ENCODE measurements around the gene CYTH1.
A peak's percentile ranks its signal among the peaks of the same experiment; 100 is the strongest.

The CYTH1 gene, protein sequence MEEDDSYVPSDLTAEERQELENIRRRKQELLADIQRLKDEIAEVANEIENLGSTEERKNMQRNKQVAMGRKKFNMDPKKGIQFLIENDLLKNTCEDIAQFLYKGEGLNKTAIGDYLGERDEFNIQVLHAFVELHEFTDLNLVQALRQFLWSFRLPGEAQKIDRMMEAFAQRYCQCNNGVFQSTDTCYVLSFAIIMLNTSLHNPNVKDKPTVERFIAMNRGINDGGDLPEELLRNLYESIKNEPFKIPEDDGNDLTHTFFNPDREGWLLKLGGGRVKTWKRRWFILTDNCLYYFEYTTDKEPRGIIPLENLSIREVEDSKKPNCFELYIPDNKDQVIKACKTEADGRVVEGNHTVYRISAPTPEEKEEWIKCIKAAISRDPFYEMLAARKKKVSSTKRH

DNA sequence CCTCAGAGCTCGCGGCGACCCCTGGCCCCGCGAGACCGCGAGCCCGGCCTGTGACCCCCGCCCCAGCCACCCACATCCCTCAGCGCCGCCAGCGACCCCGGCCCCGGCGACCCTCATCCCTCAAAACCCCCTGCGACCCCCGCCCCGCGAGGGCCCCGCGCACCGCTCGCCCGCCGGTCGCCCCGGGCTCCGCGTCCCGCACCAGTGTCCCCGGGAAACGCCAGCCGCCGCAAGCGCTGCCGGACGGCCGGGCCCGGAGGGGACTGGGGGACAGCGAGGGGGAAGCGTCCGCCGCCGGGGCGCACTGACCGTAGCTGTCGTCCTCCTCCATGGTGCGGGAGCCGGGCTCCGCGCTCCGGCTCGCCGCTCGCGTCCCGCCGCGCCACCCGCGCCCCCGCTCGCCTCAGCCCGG, at the start of gene CYTH1:
TSS of gene CYTH1 (minus strand) at position 381 of the 412 bp plus-strand sequence. CDS start at position 331, 50 bp downstream.
- in situ Hi-C loops (cut with HindIII; ENCODE audit: low pct_unique_long_range_greater_than_20kb, low sequenced_read_pairs) = no loop called here
- no peak for TF ChIP-seq JUND (IDR thresholded peaks at IDR 0.05; ENCODE audit: low read depth)
- no peak for DNase-seq (ENCODE audit: low read depth in 1 of 2, low spot score in 1 of 2)

DNA sequence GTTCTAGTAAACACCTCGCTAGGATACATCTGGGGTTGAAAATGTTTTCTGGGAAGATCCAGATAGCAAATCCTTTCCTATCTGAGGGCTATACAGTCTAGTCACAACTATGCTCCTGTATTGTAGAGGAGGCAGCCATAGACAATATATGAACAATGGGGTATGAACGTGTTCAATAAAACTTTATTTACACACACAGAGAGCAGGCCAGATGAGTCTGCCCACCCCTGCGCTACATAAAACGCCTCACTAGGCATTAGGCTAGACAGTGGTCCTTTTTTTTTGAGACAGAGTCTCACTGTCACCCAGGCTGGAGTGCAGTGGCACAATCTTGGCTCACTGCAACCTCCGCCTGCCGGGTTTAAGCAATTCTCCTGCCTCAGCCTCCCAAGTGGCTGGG, 47.4 kb upstream of the CYTH1 start:
- TF ChIP-seq JUND (IDR thresholded peaks at IDR 0.05; ENCODE audit: low read depth) = no peak
- in situ Hi-C loops (cut with HindIII; ENCODE audit: low pct_unique_long_range_greater_than_20kb, low sequenced_read_pairs) = no loop called here
- no peak for DNase-seq (ENCODE audit: low read depth in 1 of 2, low spot score in 1 of 2)

DNA sequence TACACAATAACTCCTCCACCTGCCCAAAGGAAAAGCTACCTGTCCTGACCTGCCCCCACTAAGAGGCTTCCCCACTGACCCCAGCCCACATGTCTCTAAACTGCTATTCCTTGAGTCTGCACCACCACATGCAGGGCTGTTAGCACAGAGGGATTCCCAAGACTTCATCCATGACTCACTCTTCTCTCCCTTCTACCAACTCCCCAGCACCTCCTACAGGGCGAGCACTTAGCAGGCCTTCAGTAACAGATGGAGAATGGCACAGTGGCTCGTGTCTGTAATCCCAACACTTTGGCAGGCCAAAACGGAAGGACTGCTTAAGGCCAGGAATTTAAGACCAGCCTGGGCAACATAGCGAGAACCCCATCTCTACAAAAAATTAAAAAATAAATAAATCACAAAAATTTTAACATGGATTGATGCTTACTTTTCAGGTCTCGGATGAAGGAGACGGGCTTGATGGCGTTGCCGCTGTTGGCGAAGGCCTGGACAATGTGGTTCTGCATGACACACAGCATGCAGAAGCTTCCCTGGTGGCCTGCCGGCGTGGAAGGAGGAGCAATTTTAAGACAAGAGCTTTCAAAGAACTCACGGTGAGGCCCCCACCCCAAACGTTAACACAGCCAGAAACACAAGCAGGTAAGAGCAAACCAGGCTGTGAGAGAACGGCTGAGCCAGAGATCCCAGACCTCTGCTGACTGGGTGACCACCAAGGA, 46.6 kb upstream of the CYTH1 start:
- in situ Hi-C loops (cut with HindIII; ENCODE audit: low pct_unique_long_range_greater_than_20kb, low sequenced_read_pairs) = no loop called here
- DNase-seq (ENCODE audit: low read depth in 1 of 2, low spot score in 1 of 2) = peak in 1 of 2 experiments; percentile 36

DNA sequence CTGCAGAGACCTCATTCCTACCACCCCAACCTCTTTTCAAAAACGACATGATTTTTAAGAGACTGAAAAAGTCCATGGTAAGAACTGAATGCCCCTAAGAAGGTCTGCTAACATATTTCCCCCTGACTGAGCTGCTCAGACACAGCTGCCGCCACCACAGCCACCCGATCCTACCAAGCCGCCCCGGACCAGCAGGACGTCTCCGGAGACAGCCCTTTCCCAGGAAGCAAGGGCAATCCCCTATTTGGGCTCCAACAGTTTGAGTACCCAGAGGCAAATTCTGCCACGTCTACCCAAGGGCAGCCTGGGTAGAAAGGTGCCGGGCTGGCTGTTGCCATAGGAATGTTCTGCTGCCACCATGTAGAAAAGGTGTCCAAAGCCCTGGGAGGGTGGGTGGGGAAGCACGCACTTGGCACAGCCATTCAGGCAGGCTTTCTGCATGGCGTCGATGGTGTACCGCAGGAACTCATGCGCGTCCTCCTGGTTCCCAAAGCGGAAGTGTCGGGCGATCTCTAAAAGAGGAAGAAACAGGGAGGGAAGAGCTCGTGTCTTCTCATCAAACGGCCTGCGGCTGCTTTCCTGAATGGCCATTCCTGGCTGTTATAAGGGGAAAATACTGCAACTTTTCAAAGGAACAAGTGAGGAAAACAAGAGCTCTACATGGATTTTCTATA, 44.9 kb upstream of the CYTH1 start:
- TF ChIP-seq JUND (IDR thresholded peaks at IDR 0.05; ENCODE audit: low read depth) = no peak
- in situ Hi-C loops (cut with HindIII; ENCODE audit: low pct_unique_long_range_greater_than_20kb, low sequenced_read_pairs) = no loop called here
- no peak for DNase-seq (ENCODE audit: low read depth in 1 of 2, low spot score in 1 of 2)

More for the DNA sequence above, 46.6 kb upstream of the CYTH1 start:
- no peak for TF ChIP-seq JUND (IDR thresholded peaks at IDR 0.05; ENCODE audit: low read depth)

DNA sequence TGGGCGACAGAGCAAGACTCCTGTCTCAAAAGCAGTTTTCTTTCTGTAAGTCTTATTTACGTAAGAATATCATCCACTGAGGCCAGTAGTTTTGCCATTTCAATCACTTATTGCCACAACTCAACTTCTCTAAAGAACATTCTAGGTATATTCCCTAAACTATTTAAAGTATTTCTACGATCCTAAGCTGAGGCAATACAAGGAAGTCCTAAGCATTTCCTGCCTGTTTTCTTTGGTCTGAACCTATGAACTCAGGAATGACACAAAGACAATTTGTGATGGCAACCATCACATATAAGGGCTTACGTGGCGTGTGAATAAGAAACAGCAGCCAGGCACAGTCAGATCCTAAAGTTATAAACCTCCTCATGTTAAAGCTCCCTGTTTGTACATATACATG, 44.3 kb upstream of the CYTH1 start:
- no peak for DNase-seq (ENCODE audit: low read depth in 1 of 2, low spot score in 1 of 2)
- in situ Hi-C loops (cut with HindIII; ENCODE audit: low pct_unique_long_range_greater_than_20kb, low sequenced_read_pairs) = no loop called here
- TF ChIP-seq JUND (IDR thresholded peaks at IDR 0.05; ENCODE audit: low read depth) = no peak

DNA sequence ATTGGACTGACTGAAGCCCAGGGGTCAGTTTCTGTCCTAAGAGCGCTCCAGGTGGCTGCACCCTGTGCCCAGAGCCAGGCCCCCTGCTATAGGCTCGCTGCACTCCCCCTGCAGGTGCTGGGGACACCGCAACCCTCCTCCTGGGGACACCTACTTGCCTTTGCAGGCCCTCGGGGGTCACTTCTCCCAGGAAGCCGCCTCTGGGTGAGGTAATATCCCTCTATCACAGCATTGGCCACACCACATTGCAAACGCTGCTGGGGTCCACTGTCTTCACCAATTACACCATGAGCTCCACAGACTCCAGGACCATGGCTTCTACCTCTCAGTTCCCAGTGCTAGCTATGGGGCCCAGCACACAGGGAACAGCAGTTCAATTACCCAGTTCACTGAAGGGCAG, 43.6 kb upstream of the CYTH1 start:
- TF ChIP-seq JUND (IDR thresholded peaks at IDR 0.05; ENCODE audit: low read depth) = no peak
- in situ Hi-C loops (cut with HindIII; ENCODE audit: low pct_unique_long_range_greater_than_20kb, low sequenced_read_pairs) = no loop called here

DNA sequence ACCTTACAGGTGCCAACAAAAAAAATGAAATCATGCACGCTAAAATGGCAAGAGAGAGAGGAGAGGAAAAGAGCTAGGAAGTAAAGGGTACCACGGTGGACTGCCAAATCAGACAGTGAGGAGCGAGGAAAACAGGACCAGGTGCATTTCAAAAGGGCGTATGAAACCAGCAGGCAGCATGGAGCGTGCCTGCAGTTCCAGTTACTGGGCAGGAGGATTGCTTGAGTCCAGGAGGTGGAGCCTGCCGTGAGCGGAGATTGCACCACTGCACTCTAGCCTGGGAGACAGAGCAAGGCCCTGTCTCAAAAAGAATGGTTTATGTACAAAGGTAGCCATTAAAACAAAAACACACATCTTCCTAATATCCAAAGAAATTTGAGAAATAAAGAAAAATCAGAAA, 42.2 kb upstream of the CYTH1 start:
- DNase-seq (ENCODE audit: low read depth in 1 of 2, low spot score in 1 of 2) = no peak
- no peak for TF ChIP-seq JUND (IDR thresholded peaks at IDR 0.05; ENCODE audit: low read depth)
- in situ Hi-C loops (cut with HindIII; ENCODE audit: low pct_unique_long_range_greater_than_20kb, low sequenced_read_pairs) = no loop called here

More for the DNA sequence above, 43.6 kb upstream of the CYTH1 start:
- no peak for DNase-seq (ENCODE audit: low read depth in 1 of 2, low spot score in 1 of 2)

DNA sequence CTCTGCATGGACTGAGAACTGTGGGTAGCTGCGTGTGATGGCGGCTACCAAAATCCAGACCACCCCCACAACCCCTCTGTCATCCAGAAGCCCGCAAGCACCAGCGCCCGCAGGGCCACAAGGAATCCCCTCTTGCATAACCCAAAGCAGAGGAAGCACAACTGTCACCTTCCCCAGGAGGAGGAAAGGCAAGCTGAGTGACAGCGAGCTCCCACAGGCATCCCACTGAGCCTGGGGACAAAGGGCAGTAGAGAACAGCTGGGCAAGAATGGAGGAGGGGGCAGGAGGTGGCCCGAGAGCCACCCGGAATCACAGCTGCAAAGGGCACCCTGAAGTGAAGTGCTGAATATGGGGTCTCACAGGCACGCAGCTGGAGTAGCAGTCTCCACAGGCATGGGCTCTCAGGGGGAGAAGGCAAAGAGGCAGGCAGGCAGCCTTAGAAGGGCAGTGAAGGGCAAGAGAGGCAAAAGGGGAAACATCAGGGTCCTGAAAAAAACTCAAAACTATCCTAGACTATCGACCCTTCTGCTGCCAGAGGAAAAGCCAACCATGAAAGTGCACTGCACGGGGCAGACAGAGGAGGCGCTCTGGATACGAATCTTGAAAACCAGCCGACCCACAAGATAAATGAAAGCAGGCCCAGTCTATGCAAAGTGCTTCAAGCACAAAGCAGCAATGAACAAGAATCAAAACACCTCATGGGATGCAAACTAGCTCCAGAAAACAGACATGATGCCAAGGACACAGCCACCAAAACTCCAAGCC, 41.4 kb upstream of the CYTH1 start:
- no peak for TF ChIP-seq JUND (IDR thresholded peaks at IDR 0.05; ENCODE audit: low read depth)
- no peak for DNase-seq (ENCODE audit: low read depth in 1 of 2, low spot score in 1 of 2)
- in situ Hi-C loops (cut with HindIII; ENCODE audit: low pct_unique_long_range_greater_than_20kb, low sequenced_read_pairs) = no loop called here

DNA sequence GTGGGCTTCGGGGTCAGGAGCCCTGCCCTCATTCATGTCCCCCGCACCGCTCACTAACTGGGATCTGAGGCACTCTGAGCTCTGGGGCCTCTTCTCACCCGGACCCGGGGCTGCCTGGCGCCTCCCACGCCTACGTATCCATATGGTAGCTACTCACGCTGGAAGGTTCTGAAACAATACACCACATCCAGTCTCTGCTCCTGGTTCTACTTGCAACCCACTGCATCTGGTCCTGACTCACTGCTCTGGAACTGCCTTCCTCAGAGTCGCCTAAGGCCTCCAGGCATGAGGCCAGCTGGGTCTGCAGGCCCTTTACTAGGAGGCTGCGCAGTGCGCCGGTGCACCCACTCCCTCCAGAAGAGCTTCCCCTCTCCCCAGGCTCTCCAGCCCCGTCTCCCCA, 40.5 kb upstream of the CYTH1 start:
- DNase-seq (ENCODE audit: low read depth in 1 of 2, low spot score in 1 of 2) = no peak
- no peak for TF ChIP-seq JUND (IDR thresholded peaks at IDR 0.05; ENCODE audit: low read depth)
- in situ Hi-C loops (cut with HindIII; ENCODE audit: low pct_unique_long_range_greater_than_20kb, low sequenced_read_pairs) = no loop called here

DNA sequence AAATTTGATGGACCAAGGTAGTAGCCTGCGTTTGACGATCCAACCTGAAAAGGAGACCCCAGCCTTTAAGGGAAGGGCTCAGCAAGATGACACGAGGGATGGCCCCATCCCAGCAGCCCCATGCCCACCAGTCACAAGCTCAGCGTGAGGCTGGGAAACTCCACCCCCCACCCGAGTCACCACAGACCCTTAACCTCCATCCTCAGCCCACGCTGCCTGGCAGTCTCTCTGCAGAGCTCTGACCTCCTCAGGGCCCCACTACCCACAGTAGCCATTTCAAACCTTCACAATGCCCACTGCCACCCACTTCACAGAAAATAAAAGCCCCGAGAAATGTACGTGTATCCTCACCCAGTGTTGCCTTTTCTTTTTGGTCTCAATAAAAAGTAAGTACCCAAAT, 39.9 kb upstream of the CYTH1 start:
- DNase-seq (ENCODE audit: low read depth in 1 of 2, low spot score in 1 of 2) = no peak
- TF ChIP-seq JUND (IDR thresholded peaks at IDR 0.05; ENCODE audit: low read depth) = no peak

DNA sequence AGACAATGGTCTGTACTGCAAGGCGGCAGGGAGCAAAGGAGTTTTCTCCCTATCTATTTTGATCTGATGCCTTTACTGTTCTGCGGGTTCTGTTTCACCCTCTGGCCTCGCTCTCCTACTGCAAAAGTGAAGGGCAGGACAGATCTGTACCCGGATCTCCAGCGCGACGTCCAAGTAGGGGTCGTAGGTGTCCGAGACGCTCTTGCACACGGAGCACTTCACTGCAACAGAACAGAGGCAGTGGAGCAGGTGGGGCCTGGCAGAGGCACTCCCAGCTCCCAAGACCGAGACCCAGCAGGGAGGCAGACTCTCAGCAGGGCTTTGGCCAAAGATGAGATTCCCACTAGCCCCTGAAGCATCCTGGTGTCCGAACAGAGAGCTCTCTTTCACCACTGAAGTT, 38.8 kb upstream of the CYTH1 start:
- DNase-seq (ENCODE audit: low read depth in 1 of 2, low spot score in 1 of 2) = no peak
- TF ChIP-seq JUND (IDR thresholded peaks at IDR 0.05; ENCODE audit: low read depth) = no peak
- in situ Hi-C loops (cut with HindIII; ENCODE audit: low pct_unique_long_range_greater_than_20kb, low sequenced_read_pairs) = no loop called here

More for the DNA sequence above, 39.9 kb upstream of the CYTH1 start:
- in situ Hi-C loops (cut with HindIII; ENCODE audit: low pct_unique_long_range_greater_than_20kb, low sequenced_read_pairs) = no loop called here

Measured in T47D (cell line).